ES-I3 (cell line): ENCODE measurements around the gene FAM107A.

Source experiments
- H3K36me3 ChIP-seq: 2 replicates; pipeline ENCODE4 v1.6.1; 2013; ENCODE audit warnings: mild to moderate bottlenecking, low read length, control low read depth, moderate library complexity; ENCODE audit not compliant: insufficient read depth
- H3K4me1 ChIP-seq: 2 replicates; pipeline ENCODE4 v1.6.1; 2013; ENCODE audit warnings: mild to moderate bottlenecking, control low read depth, low read length; ENCODE audit not compliant: insufficient read depth
- H3K9ac ChIP-seq: 2 replicates; pipeline ENCODE4 v1.6.1; 2013; ENCODE audit warnings: low read depth, mild to moderate bottlenecking, low read length, moderate library complexity
- H3K9me3 ChIP-seq: 2 replicates; pipeline ENCODE4 v1.6.1; 2013; ENCODE audit warnings: mild to moderate bottlenecking, low read length, moderate library complexity; ENCODE audit not compliant: control insufficient read depth, insufficient read depth

The FAM107A gene

DNA sequence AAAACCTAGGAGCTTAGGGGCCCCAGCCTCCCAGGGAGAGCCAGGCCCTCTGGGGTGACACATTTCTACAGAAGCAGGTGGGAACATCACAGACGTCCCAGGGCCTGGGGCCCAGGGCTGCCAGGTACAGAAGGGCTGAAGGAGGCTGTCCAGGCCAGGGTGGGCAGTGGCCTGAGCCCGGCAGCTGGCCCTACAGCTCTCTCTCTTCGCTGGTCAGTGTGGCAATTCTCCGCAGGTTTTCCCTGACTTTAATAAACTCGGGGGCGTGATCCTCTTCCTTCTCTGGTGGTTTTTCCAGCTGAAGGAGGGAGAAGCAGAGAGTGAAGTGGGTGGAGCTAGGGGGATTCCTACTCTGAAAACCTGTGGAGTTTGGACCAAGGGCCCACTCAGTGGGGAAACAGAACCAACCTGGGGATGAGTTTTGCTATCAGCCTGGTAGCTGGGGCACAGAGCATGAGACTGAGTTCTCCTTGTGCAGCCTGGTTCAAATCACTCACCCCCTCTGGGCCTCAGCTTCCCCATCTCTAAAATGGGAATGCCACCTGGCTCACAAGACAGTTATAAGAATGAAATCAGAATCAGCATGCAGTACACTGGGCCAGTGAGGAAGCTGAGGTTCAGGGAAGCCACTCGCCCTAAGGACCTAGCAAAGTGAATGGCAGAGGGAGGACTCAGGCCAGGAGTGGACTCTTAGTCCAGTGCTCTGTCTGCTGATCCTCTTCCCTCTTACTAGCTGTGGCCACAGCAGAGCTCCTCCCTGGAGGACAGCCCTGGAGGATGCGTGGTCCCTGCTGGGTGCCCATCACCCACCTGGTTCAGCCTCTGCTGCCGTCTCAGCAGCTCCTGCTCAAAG lies 10.6 kb downstream of the FAM107A start:
- no peaks in the 10 kb centered on the region for H3K36me3 ChIP-seq
- H3K4me1 ChIP-seq: peaks cover 25% of the 10 kb centered on the region; the same call in 1 of the 2 replicates
- no peak overlapping the region for H3K9ac ChIP-seq
- no peaks in the 10 kb centered on the region for H3K9me3 ChIP-seq

DNA sequence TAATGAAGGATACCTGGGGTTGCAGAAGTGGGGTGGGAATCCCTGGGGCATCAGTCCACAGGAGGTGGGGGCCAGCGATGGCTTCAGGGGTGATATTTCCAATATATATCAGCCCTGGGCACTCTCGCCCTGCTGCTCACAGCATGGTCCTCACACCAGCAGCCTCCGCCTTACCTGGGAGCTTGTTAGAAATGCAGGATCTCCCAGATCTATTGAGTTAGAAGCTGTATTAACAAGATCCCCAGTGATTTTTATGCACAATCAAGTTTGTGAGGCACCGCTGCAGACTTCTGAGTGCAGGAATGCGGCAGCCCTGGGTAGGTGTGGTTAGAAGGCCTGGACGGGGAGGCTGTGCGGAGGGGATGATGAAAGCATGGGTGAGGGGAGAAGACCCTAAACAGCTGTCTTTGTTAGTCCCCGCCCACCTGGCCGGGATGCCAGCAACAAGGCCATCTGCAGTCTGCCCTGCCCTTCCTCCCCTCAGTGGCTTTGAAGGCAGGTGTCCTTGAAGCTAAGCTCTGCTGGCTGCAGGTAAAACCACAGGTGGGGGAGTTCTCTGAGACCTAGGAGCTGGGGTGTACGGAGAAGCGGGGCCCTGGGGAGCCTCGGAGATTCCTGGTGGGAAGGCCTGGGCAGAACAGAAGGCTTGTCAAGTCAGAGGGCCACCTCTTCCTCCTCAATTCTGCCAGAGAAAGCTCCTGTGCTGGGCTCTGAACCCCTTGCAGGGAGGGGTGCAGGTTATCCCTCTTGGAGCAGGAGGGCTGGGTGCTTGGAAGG lies 11.4 kb downstream of the FAM107A start:
- no peaks in the 10 kb centered on the region for H3K36me3 ChIP-seq
- no peak overlapping the region for H3K9ac ChIP-seq
- no peaks in the 10 kb centered on the region for H3K9me3 ChIP-seq
- H3K4me1 ChIP-seq: peaks cover 27% of the 10 kb centered on the region; the same call in 1 of the 2 replicates

DNA sequence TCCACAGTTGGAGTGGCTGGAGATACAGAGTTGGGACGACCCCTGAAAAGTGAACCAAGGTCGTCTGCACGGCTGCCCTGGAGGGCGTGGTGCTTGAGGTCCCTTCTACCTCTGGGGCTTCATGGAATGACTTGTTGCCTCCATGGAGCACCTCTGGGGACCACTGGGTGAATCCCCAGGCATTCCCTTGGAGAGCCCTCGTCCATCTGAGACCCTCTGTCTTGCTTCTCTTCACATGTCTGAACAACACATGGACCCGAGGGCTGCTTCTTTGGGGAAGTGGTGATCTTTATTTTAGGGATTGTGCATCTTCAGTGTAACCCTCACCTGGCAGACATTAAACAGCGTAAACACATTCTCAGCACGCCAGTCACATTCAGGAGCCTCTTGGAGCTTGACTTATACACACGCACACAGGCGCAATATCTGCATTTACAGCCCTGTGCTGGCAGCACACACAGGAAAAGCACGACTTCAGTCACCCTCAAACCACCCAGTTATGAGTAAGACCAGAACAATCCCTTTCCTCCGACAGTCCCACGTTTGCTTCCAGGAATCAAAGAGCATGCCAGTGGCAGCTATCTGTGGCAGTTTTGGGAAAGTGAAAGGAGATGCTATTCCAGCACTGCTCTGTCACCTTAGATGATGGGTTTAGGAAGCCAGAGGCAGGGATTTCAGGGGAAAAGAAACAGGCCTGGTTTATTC lies 12.6 kb downstream of the FAM107A start:
- Histone ChIP-seq H3K4me1 (peaks cover 27% of the 10 kb centered on the region; the same call in 1 of the 2 replicates), H3K9me3 (no peaks in the 10 kb centered on the region), H3K9ac (no peak overlapping the region), H3K36me3 (no peaks in the 10 kb centered on the region)

DNA sequence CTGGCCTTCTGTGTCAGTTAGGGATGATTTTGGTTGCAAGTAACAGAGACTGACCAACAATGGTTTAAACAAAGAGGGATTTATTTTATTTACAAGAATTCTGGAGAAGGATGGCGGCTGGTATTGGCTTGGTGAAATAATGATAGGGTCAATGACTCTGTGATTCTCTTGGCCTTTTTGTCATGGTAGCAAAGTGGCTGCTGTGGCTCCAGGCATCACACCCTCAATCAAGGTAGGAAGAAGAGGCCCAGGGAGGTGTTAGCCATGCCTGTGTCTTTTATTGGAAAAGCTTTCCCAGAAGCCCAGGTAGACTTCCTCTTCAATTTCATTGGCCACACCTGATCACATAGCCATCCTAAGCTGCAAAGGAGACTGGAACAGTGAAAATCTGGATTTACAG lies 13.1 kb downstream of the FAM107A start:
- H3K36me3 ChIP-seq: no peaks in the 10 kb centered on the region
- H3K4me1 ChIP-seq: peaks cover 24% of the 10 kb centered on the region; the same call in 1 of the 2 replicates
- no peaks in the 10 kb centered on the region for H3K9me3 ChIP-seq
- H3K9ac ChIP-seq: no peak overlapping the region

DNA sequence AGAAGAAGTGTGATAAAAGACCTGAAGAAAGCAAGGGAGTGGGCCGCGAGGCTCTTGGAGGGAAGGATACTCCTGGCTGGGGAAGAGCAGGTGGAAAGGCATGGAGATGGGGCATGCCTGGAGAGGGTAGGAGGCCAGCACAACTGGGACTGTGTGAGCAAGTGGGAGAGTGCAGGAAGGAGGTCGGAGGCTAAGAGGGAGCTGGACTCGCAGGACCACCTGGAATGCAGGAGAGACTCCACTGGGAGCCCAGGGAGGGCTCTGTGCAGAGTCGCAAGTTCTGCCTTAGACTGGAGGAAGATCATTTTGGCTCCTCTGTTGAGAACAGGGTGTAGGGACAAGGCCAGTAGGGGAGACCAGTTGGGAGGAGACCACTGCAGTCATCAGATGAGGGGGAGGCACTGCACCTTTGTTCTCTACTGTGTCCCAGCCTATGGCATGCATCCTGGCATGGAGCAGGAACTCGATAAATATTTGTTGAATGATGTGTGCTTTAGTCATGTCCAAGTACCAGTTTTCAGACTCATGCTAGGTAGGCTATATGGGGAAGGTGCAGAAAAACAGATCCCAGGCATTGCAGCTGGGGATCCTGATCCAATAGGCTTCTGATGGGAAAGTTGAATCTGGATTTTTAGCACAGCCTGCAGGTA lies 13.7 kb downstream of the FAM107A start:
- no peak overlapping the region for H3K9ac ChIP-seq
- peaks cover 24% of the 10 kb centered on the region; the same call in 1 of the 2 replicates for H3K4me1 ChIP-seq
- no peaks in the 10 kb centered on the region for H3K9me3 ChIP-seq
- H3K36me3 ChIP-seq: no peaks in the 10 kb centered on the region

DNA sequence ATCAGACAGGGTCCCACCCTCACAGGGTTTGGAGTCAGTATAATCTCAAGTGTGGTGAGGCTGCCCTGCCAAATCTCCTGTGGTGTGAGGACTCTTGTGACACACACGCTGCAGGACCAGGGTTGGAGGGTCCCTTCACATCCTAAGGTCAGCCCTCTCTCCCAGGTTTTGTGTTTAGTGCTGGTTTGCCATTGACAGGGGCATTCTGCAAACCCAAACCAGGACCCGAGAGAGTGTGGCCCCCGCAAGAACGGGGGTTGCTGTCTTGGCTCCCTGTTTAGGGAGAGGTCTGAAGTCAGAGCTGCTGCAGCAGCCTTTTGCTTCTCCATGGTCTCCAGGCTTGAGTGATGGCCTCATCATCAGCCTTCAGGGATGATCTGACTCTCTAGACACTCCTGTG lies 14.7 kb downstream of the FAM107A start:
- Histone ChIP-seq H3K9ac (no peak overlapping the region), H3K36me3 (no peaks in the 10 kb centered on the region), H3K4me1 (peaks cover 29% of the 10 kb centered on the region; the same call in 1 of the 2 replicates), H3K9me3 (no peaks in the 10 kb centered on the region)

DNA sequence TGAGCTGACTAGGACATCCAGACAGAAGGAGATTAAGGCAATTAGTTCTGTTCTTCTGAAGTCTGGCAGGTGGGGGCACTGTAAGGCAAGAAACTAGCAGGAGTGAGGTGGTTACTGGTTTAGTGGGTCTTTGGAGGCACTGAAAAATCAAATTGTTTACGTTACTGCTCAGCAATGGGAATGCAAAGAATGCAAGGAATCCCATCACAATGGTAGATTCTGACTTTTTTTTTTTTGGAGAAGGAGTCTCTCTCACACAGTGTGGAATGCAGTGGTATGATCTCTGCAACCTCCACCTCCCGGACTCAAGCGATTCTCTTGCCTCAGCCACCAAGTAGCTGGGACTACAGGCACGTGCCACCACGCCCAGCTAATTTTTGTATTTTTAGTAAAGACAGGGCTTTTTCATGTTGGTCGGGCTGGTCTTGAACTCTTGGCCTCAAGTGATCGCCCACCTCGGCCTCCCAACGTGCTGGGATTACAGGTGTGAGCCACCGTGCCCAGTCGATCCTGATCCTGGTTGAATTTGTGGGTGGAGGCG lies 16.4 kb downstream of the FAM107A start:
- Histone ChIP-seq H3K36me3 (no peaks in the 10 kb centered on the region), H3K4me1 (peaks cover 36% of the 10 kb centered on the region; the same call in 1 of the 2 replicates), H3K9me3 (no peaks in the 10 kb centered on the region), H3K9ac (no peak overlapping the region)

DNA sequence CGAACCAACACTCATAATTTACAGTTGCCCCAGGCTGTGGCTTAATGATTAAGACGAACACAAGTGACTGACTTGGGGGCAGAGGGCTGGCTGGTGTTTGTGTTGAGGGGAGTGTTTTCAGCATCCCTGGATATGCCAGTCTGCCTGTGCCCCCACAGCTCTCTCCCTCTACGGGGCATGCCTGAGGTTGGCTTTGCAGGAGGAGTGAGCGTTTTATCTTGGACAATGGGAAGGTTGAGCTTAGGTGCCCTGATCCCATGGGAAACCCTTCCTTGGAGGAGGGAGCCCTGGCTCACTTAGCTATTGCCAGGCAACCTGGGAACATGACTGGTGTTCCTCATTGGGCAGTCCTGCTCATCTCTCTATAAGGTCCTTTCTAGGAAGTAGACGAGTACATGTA lies 17.6 kb downstream of the FAM107A start:
- Histone ChIP-seq H3K36me3 (no peaks in the 10 kb centered on the region), H3K9me3 (no peaks in the 10 kb centered on the region), H3K4me1 (peaks cover 24% of the 10 kb centered on the region; the same call in 1 of the 2 replicates), H3K9ac (no peak overlapping the region)

DNA sequence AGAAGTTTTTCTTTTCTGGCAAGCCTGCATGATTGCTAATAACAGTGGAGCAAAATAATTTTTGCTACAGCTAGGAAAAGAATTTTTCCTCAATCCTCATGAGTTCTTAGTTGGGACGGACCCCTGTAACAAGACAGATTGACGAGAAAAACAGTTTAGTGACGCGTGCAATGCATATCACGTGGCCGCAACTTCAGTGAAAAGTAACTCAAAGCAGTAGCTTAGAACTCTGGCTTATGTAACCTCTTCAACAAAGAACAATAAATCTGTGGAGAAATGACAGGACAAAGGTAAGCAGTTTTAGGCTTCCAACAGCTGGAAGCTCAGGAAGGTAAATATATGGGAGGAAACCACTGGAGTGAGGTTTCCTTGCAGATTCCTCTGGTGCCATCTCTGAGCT lies 19.7 kb downstream of the FAM107A start:
- Histone ChIP-seq H3K9ac (no peak overlapping the region), H3K4me1 (peaks cover 22% of the 10 kb centered on the region; the same call in 1 of the 2 replicates), H3K9me3 (no peaks in the 10 kb centered on the region), H3K36me3 (no peaks in the 10 kb centered on the region)

DNA sequence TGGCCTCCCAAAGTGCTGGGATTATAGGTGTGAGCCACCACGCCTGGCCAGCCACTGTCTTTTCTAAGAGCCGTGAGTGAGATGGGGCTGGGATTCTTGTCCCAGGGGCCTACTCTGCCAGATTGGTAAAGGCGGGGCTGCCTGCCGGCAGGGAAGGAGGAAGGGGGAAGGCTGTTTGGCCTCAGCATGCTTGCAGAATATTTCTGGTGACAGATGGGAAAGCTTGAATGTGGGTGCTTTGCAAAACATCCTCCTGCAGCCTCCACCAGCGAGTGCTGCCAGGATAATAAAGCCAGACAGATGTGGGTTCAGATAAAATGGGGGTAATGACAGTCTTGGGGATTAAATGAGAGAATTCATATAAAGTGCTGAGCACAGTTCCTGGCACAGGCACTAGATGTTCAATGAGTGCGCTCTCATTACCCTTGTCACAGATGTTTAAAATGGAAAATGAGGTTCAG lies 20.4 kb downstream of the FAM107A start:
- Histone ChIP-seq H3K9ac (no peak overlapping the region), H3K9me3 (no peaks in the 10 kb centered on the region), H3K4me1 (peaks cover 16% of the 10 kb centered on the region; the same call in 1 of the 2 replicates), H3K36me3 (no peaks in the 10 kb centered on the region)

DNA sequence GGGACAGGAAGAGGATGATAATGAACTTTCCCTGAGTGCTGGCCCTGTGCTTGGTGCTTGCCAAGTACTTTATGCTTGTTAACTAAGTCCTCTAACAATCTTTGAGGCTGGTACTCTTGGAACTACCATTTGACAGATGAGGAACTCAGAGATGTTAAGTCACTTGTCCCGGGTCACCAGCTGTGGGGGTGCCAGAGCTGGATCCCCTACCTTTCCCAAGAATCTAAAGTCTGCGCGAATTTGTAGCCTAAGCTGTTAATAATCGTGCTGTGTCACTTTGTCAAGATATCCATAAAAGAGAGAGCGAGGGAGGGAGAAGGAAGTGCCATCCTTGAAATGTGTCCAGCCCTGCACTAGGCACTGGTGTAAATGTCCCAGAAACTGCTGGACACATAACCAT lies 21.2 kb downstream of the FAM107A start:
- Histone ChIP-seq H3K4me1 (peaks cover 12% of the 10 kb centered on the region; the same call in 1 of the 2 replicates), H3K9me3 (no peaks in the 10 kb centered on the region), H3K36me3 (no peaks in the 10 kb centered on the region), H3K9ac (no peak overlapping the region)

DNA sequence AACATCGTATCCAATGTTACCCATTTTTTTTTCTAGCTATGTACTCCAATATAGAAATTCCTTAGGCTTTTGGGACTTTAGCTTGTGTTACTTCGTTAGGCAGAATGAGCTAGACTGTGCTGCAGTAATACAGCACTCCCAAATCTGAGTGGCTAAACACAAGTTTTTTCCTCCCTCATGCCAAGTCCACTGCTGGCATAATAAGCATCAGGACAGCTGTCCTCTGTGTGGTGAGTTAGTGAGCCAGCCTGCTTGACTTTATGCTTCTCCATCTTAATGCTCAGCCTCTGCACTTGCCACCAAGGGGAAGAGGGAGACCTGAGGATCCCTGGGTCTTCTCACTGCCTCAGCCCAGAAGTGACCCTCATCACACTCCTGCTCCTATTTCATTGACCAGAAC lies 22.0 kb downstream of the FAM107A start:
- no peaks in the 10 kb centered on the region for H3K36me3 ChIP-seq
- no peak overlapping the region for H3K9ac ChIP-seq
- no peaks in the 10 kb centered on the region for H3K9me3 ChIP-seq
- H3K4me1 ChIP-seq: peaks cover 12% of the 10 kb centered on the region; the same call in 1 of the 2 replicates

DNA sequence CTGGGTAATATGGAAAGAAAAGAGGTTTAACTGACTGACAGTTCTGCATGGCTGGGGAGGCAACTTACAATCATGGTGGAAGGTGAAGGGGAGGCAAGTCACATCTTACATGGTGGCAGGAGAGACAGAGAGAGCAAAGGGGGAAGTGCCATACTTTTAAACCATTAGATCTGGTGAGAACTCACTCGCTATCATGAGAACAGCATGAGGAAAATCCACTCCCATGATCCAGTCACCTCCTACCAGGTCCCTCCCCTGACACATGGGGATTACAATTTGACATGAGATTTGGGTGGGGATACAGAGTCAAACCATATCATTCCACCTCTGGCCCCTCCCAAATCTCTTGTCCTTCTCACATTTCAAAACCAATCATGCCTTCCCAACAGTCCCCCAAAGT lies 24.2 kb downstream of the FAM107A start:
- H3K9ac ChIP-seq: no peak overlapping the region
- H3K4me1 ChIP-seq: peaks cover 11% of the 10 kb centered on the region; the same call in 1 of the 2 replicates
- no peaks in the 10 kb centered on the region for H3K9me3 ChIP-seq
- H3K36me3 ChIP-seq: no peaks in the 10 kb centered on the region
